ENCODE data around the gene USP47. TPM values are rescaled to one million over a fixed set of nuclear protein-coding genes. Genes with fewer than 3 reads are reported as not detected.

USP47 gene
- polyA plus RNA-seq, 1 donor from 2014 or later = 92.6 TPM

DNA sequence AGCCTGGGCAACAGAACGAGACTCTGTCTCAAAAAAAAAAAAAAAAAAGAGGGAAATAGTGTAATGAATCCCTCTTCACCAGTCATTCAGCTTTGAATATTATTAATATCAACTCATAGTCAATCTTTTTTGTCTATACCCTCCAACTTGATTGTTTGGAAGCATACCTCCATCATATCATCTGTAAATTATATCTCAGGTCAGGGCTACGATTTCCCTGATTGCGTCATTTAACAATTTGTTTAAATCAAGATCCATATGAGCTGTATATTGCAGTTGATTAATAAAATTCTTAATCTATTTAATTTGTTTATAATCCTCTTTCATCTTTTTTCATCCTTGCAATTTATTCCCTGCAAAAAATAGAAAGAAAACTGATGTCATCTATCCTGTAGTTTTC, 60.2 kb downstream of the USP47 start:
- TF ChIP-seq EP300 (conservative IDR thresholded peaks at IDR 0.05; ENCODE audit: poor library complexity, severe bottlenecking) (no peak), MXI1 (conservative IDR thresholded peaks at IDR 0.05; ENCODE audit: poor library complexity, severe bottlenecking) (no peak), CTCF (IDR thresholded peaks at IDR 0.05; ENCODE audit: poor library complexity, severe bottlenecking) (no peak), RAD21 (conservative IDR thresholded peaks at IDR 0.05) (no peak), TAF1 (IDR thresholded peaks at IDR 0.05; ENCODE audit: low read depth) (no peak), POLR2AphosphoS5 (IDR thresholded peaks at IDR 0.05) (no peak), SMC3 (conservative IDR thresholded peaks at IDR 0.05; ENCODE audit: poor library complexity) (no peak), EZH2 (IDR thresholded peaks at IDR 0.05; ENCODE audit: borderline replicate concordance, insufficient read depth, low read length, poor library complexity, severe bottlenecking) (no peak)
- TF ChIP-seq, protein P1, sequence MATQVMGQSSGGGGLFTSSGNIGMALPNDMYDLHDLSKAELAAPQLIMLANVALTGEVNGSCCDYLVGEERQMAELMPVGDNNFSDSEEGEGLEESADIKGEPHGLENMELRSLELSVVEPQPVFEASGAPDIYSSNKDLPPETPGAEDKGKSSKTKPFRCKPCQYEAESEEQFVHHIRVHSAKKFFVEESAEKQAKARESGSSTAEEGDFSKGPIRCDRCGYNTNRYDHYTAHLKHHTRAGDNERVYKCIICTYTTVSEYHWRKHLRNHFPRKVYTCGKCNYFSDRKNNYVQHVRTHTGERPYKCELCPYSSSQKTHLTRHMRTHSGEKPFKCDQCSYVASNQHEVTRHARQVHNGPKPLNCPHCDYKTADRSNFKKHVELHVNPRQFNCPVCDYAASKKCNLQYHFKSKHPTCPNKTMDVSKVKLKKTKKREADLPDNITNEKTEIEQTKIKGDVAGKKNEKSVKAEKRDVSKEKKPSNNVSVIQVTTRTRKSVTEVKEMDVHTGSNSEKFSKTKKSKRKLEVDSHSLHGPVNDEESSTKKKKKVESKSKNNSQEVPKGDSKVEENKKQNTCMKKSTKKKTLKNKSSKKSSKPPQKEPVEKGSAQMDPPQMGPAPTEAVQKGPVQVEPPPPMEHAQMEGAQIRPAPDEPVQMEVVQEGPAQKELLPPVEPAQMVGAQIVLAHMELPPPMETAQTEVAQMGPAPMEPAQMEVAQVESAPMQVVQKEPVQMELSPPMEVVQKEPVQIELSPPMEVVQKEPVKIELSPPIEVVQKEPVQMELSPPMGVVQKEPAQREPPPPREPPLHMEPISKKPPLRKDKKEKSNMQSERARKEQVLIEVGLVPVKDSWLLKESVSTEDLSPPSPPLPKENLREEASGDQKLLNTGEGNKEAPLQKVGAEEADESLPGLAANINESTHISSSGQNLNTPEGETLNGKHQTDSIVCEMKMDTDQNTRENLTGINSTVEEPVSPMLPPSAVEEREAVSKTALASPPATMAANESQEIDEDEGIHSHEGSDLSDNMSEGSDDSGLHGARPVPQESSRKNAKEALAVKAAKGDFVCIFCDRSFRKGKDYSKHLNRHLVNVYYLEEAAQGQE (IDR thresholded peaks at IDR 0.05; ENCODE audit: borderline replicate concordance) = no peak
- no peaks in the 10 kb centered on the region for H4K20me1 ChIP-seq (ENCODE audit: insufficient read depth)
- H2AFZ ChIP-seq (ENCODE audit: low read depth, low read length) = no peak overlapping the region
- H3K9me3 ChIP-seq (ENCODE audit: low read length) = no peaks in the 10 kb centered on the region
- H3F3A ChIP-seq (ENCODE audit: insufficient read depth, low read length, poor library complexity, severe bottlenecking) = no peaks in the 10 kb centered on the region
- no peaks in the 10 kb centered on the region for H3K9me2 ChIP-seq (ENCODE audit: insufficient read depth, low read length)
- peaks cover 9% of the 10 kb centered on the region for H3K36me3 ChIP-seq (ENCODE audit: insufficient read depth, low read length)
- no peak overlapping the region for H3K27ac ChIP-seq (ENCODE audit: low read length)
- no peaks in the 10 kb centered on the region for H3K79me2 ChIP-seq (replicated peaks; ENCODE audit: insufficient read depth, low read length)
- H3K4me2 ChIP-seq (ENCODE audit: low read length) = no peak overlapping the region
- H3K4me3 ChIP-seq (ENCODE audit: low read length) = no peak overlapping the region
- no peaks in the 10 kb centered on the region for H3K27me3 ChIP-seq (ENCODE audit: insufficient read depth, low read depth, low read length)
- H3K9ac ChIP-seq (ENCODE audit: low read length) = no peak overlapping the region

- Histone ChIP-seq H3K4me3 (ENCODE audit: low read length) (no peak overlapping the region), H3K9me2 (ENCODE audit: insufficient read depth, low read length) (no peaks in the 10 kb centered on the region), H3K79me2 (replicated peaks; ENCODE audit: insufficient read depth, low read length) (no peaks in the 10 kb centered on the region), H2AFZ (ENCODE audit: low read depth, low read length) (no peak overlapping the region), H3K27ac (ENCODE audit: low read length) (no peak overlapping the region), H3K9me3 (ENCODE audit: low read length) (no peaks in the 10 kb centered on the region), H3K27me3 (ENCODE audit: insufficient read depth, low read depth, low read length) (no peaks in the 10 kb centered on the region), H3K36me3 (ENCODE audit: insufficient read depth, low read length) (no peaks in the 10 kb centered on the region), H4K20me1 (ENCODE audit: insufficient read depth) (no peaks in the 10 kb centered on the region), H3K4me2 (ENCODE audit: low read length) (no peak overlapping the region), H3F3A (ENCODE audit: insufficient read depth, low read length, poor library complexity, severe bottlenecking) (no peaks in the 10 kb centered on the region), H3K9ac (ENCODE audit: low read length) (no peak overlapping the region)
- TF ChIP-seq RAD21 (conservative IDR thresholded peaks at IDR 0.05) (no peak), EZH2 (IDR thresholded peaks at IDR 0.05; ENCODE audit: borderline replicate concordance, insufficient read depth, low read length, poor library complexity, severe bottlenecking) (no peak), TAF1 (IDR thresholded peaks at IDR 0.05; ENCODE audit: low read depth) (no peak), EP300 (conservative IDR thresholded peaks at IDR 0.05; ENCODE audit: poor library complexity, severe bottlenecking) (no peak)
Observed at GRCh38 chr11:11909727-11910126, 68.0 kb downstream of the USP47 start.
